ENCODE results near the gene DLGAP5.
A peak's percentile ranks its signal among the peaks of the same experiment; 100 is the strongest.

Gene DLGAP5

DNA sequence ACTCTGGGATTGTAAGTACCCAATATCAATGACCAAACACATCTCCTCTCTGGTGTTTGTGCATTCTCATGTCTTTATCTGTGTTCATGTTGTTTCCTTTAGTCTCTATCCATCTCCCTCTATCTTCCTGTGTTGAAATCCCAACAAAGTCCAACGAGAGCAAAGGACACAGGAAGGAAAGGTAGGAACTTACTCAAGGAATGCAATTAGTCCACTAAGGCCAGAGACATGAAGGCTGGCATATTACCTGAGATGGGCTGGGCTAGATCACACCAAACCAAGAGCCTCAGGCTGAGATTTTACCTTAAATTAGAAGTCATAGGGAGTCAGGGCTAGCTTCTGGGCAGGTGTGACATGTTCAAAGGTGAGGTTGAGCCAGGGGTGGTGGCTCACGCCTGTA, 76.7 kb downstream of the DLGAP5 start:
- DNase-seq (ENCODE audit: low spot score), result no peak

GRCh38 chr14:55111122-55111708, 80.2 kb downstream of the DLGAP5 start:
- no peak for DNase-seq (ENCODE audit: low spot score)

- no peak for DNase-seq (ENCODE audit: low spot score)
Observed at GRCh38 chr14:55109836-55110235, 81.5 kb downstream of the DLGAP5 start.

- no peak for DNase-seq (ENCODE audit: low spot score)
Observed at GRCh38 chr14:55107766-55108554, 83.4 kb downstream of the DLGAP5 start.

GRCh38 chr14:55105991-55106390, 85.4 kb downstream of the DLGAP5 start:
- DNase-seq (ENCODE audit: low spot score), result no peak

- no peak for DNase-seq (ENCODE audit: low spot score)
Observed at GRCh38 chr14:55103971-55104954, 87.1 kb downstream of the DLGAP5 start.

GRCh38 chr14:55103005-55103640, 88.3 kb downstream of the DLGAP5 start:
- DNase-seq (ENCODE audit: low spot score), result peak; percentile 90

- peak; percentile 45 for DNase-seq (ENCODE audit: low spot score)
Observed at GRCh38 chr14:55102141-55102621, 89.2 kb downstream of the DLGAP5 start.

GRCh38 chr14:55101698-55102097, 89.7 kb downstream of the DLGAP5 start:
- DNase-seq (ENCODE audit: low spot score), result no peak

- DNase-seq (ENCODE audit: low spot score), result no peak
Observed at GRCh38 chr14:55099756-55100155, 91.6 kb downstream of the DLGAP5 start.

GRCh38 chr14:55098561-55098898, 92.9 kb downstream of the DLGAP5 start:
- DNase-seq (ENCODE audit: low spot score), result no peak
